ENCODE results near the gene CPNE7.

GRCh38 chr16:89565256-89565505 lies 10.4 kb upstream of the CPNE7 start:
- TF ChIP-seq CTCF (IDR thresholded peaks at IDR 0.05; ENCODE audit: low read depth, low read length) (no peak), EZH2phosphoT487 (IDR thresholded peaks at IDR 0.05; ENCODE audit: low read depth) (no peak)
